GM19025 (cell line): ENCODE results near the gene MYO19.
"Not testable (repeated sequence)": the region's sequence is repeated elsewhere in the genome, so short reads cannot be mapped to it uniquely, and the experiment has no call there.

ENCODE experiments used
- ATAC-seq: cut with Tn5 transposase; IDR thresholded peaks from one replicate; pipeline ENCODE4 v1.9.1; 2021; ENCODE audit warnings: mild to moderate bottlenecking, low read depth, moderate library complexity; ENCODE audit not compliant: unreplicated experiment

The MYO19 gene

GRCh38 chr17:36470499-36470898 is 64.2 kb downstream of the MYO19 start:
- no peak for ATAC-seq

- ATAC-seq: no peak
Observed at GRCh38 chr17:36469733-36470132, 64.9 kb downstream of the MYO19 start.

- no peak for ATAC-seq
Observed at GRCh38 chr17:36468903-36469635, 65.6 kb downstream of the MYO19 start.

- ATAC-seq: no peak
Observed at GRCh38 chr17:36464765-36465088, 69.9 kb downstream of the MYO19 start.

- no peak for ATAC-seq
Observed at GRCh38 chr17:36463916-36464764, 70.5 kb downstream of the MYO19 start.

- no peak for ATAC-seq
Observed at GRCh38 chr17:36461330-36462110, 73.1 kb downstream of the MYO19 start.

GRCh38 chr17:36460265-36460937 is 74.3 kb downstream of the MYO19 start:
- no peak for ATAC-seq

GRCh38 chr17:36459601-36460000 is 75.1 kb downstream of the MYO19 start:
- ATAC-seq: no peak

- no peak for ATAC-seq
Observed at GRCh38 chr17:36459045-36459444, 75.6 kb downstream of the MYO19 start.

GRCh38 chr17:36457701-36458100 is 77.0 kb downstream of the MYO19 start:
- not testable (repeated sequence) for ATAC-seq

- not testable (repeated sequence) for ATAC-seq
Observed at GRCh38 chr17:36452888-36453287, 81.8 kb downstream of the MYO19 start.

GRCh38 chr17:36449997-36450396 is 84.7 kb downstream of the MYO19 start:
- not testable (repeated sequence) for ATAC-seq
